Activated B cell treated with CpG ODN at 0.5 μM for 24 hours (primary cell): ENCODE data around the gene F13A1. TPM values are rescaled to one million over a fixed set of nuclear protein-coding genes. Genes with fewer than 3 reads are reported as not detected.
A peak's percentile ranks its signal among the peaks of the same experiment; 100 is the strongest.

Experiments used
- ATAC-seq: fragments of 200-7000 bp; cut with Tn5 transposase; one replicate; pipeline ENCODE4 v1.10.0; 2021; ENCODE audit warnings: low read depth, mild to moderate bottlenecking, moderate library complexity
- CTCF ChIA-PET: fragments of 350-600 bp; sonication (Branson Sonifier 250); formaldehyde crosslinking; loops from one replicate; lab custom pipeline; 2021; ENCODE audit warnings: antibody characterized with exemption; lab: Charles Lee
- POLR2A ChIA-PET: fragments of 350-600 bp; sonication (Branson Sonifier 250); formaldehyde crosslinking; loops from one replicate; lab custom pipeline; 2021; ENCODE audit warnings: antibody characterized with exemption; lab: Charles Lee
- DNase-seq: peaks from one replicate; pipeline ENCODE4 v3.0.0; 2022
- H3K27ac Mint-ChIP-seq: one replicate; pipeline ENCODE4 v1.8.0; 2020; ENCODE audit warnings: mixed read lengths
- H3K27me3 Mint-ChIP-seq: one replicate; pipeline ENCODE4 v1.8.0; 2021; ENCODE audit warnings: mixed read lengths
- H3K36me3 Mint-ChIP-seq: one replicate; pipeline ENCODE4 v1.8.0; 2021; ENCODE audit warnings: low read depth, mixed read lengths
- H3K4me1 Mint-ChIP-seq: one replicate; pipeline ENCODE4 v1.8.0; 2021; ENCODE audit warnings: mixed read lengths
- H3K4me3 Mint-ChIP-seq: one replicate; pipeline ENCODE4 v1.8.0; 2020; ENCODE audit warnings: mild to moderate bottlenecking, mixed read lengths
- H3K9me3 Mint-ChIP-seq: one replicate; pipeline ENCODE4 v1.8.0; 2020; ENCODE audit warnings: mixed read lengths
- CTCF ChIP-seq: fragments of 200-600 bp; IDR thresholded peaks from one replicate; pipeline ENCODE4 v1.8.0; 2022; ENCODE audit warnings: antibody characterized with exemption, mild to moderate bottlenecking
- intact Hi-C: fragments of 100-400 bp; cut with micrococcal nuclease; formaldehyde crosslinking; loops from one replicate; pipeline ENCODE4 v1.15.1; 2024
- total RNA-seq: library from RNA; stranded (reverse); gene quantifications from 2 replicates; pipeline ENCODE4 v1.2.3, GENCODE V29; 2022

F13A1 gene
- total RNA-seq, 1 donor from 2014 or later = 0.75 TPM

GRCh38 chr6:6350696-6351095 lies 30.2 kb upstream of the F13A1 start:
- DNase-seq (no peak), ATAC-seq (no peak)
- intact Hi-C loops = loop anchor here (2.0 kb wide), 1 partner anchor 16 kb away; no protein-coding TSS in a partner anchor
- CTCF ChIA-PET = no interaction called here
- H3K27me3 Mint-ChIP-seq = peaks cover 25% of the 10 kb centered on the region
- no peak for TF ChIP-seq CTCF
- no peak overlapping the region for H3K27ac Mint-ChIP-seq
- H3K36me3 Mint-ChIP-seq = no peaks in the 10 kb centered on the region
- no peak overlapping the region for H3K4me3 Mint-ChIP-seq
- no peaks in the 10 kb centered on the region for H3K4me1 Mint-ChIP-seq
- H3K9me3 Mint-ChIP-seq = no peaks in the 10 kb centered on the region
- POLR2A ChIA-PET = interaction anchor here (0.7 to 1.2 kb wide), 2 partner anchors 18 to 455 kb away, joined by 3 to 4 read pairs; no protein-coding TSS in a partner anchor

DNA sequence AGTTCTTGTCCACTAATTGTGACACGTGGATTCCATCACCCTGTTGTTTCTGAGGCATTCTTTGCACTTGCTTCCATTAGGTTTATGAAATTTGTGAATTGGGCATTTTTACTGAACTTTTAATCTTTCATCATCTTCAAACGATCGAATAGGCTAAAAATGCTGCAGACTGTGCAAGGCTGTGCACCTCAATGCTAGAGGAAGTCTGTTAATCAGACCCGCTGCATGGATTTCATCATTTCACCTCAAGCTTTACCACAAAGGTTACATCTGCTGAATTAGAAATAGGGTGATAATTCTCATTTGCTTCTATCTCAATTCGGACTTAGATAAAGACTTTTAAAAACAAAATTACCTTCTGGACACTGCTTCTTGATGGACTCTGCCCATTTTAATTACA lies 27.8 kb upstream of the F13A1 start:
- H3K4me1 Mint-ChIP-seq = no peaks in the 10 kb centered on the region
- ChIA-PET CTCF (no interaction called here), POLR2A (interaction anchor here (0.6 kb wide), 1 partner anchor 146 kb away, joined by 6 read pairs; no protein-coding TSS in a partner anchor)
- peaks cover 23% of the 10 kb centered on the region for H3K27me3 Mint-ChIP-seq
- no peak overlapping the region for H3K4me3 Mint-ChIP-seq
- no peaks in the 10 kb centered on the region for H3K36me3 Mint-ChIP-seq
- H3K27ac Mint-ChIP-seq = no peak overlapping the region
- no peak for TF ChIP-seq CTCF
- no peak for DNase-seq
- H3K9me3 Mint-ChIP-seq = no peaks in the 10 kb centered on the region
- ATAC-seq = no peak
- intact Hi-C loops = no loop called here

DNA sequence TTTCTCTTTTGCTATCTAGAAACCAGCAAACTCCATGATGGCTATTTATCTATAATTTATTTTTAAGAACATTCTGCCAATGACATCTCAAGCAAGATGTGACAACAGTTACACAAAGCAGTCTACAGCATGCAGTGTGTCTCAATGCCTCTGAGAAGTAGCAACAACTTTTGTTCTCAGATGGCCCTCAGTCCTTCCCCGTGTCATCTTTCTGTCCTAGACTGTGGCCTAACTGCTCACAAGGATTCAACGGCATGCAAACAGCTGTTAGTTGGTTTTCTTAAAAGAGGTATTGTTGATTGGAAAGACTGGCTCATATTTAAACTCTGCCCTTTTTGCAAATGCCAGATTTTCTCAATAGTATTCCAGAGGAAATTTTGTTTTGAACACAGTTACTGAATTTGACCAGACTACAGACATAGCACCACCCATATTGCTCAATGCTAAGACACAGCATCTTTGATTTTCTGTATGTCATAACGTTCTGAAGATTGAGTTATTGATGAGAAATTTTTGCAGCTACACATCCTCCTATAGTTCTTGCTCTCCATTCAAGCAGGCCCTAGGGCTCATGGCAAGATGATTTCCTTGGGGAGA lies 26.1 kb upstream of the F13A1 start:
- ChIA-PET CTCF (no interaction called here), POLR2A (no interaction called here)
- no peak for ATAC-seq
- peaks cover 17% of the 10 kb centered on the region for H3K27me3 Mint-ChIP-seq
- no peaks in the 10 kb centered on the region for H3K36me3 Mint-ChIP-seq
- H3K27ac Mint-ChIP-seq = no peak overlapping the region
- DNase-seq = no peak
- intact Hi-C loops = no loop called here
- no peak for TF ChIP-seq CTCF
- no peak overlapping the region for H3K4me3 Mint-ChIP-seq
- peaks cover 3% of the 10 kb centered on the region for H3K9me3 Mint-ChIP-seq
- H3K4me1 Mint-ChIP-seq = no peaks in the 10 kb centered on the region

GRCh38 chr6:6333501-6333900 lies 13.0 kb upstream of the F13A1 start:
- H3K4me3 Mint-ChIP-seq = no peak overlapping the region
- no peak for ATAC-seq
- no peaks in the 10 kb centered on the region for H3K9me3 Mint-ChIP-seq
- DNase-seq = no peak
- H3K4me1 Mint-ChIP-seq = peaks cover 48% of the 10 kb centered on the region
- H3K36me3 Mint-ChIP-seq = no peaks in the 10 kb centered on the region
- ChIA-PET CTCF (interaction anchor here (1.6 kb wide), 2 partner anchors 58 to 161 kb away, joined by 4 to 15 read pairs; no protein-coding TSS in a partner anchor), POLR2A (interaction anchor here (2.8 to 6.3 kb wide), 3 partner anchors 13 to 74 kb away, joined by 9 to 149 read pairs (median 50); partner anchors contain the start of gene F13A1)
- intact Hi-C loops = loop anchor here (5.0 to 10.0 kb wide), 3 partner anchors 159 to 1071 kb away; partner anchors contain the start of genes FARS2 and LYRM4
- H3K27me3 Mint-ChIP-seq = no peaks in the 10 kb centered on the region
- peak overlapping the region; percentile 100 for H3K27ac Mint-ChIP-seq
- TF ChIP-seq CTCF = no peak

DNA sequence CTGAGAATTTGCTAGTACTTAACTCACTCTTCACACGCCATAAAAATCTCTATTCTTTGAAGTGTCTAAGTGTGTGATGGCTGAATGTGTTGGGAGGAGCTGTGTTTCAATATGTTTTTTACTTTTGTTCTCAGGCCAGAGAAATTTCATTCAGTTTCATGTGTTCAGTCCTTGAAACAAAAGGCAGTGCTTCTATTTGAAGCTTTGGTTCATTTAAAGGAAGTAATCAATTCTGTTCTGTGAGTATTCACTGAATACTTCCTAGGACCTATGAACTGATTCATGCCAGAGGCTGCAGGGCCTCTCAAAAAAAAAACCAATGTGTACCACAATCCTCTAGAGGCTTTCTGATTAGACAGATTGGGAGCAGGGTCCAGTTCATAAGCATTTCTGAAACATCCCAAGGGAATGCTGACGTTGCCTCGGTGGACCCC lies 12.4 kb upstream of the F13A1 start:
- ATAC-seq = peak; percentile 9
- Mint-ChIP-seq H3K9me3 (no peaks in the 10 kb centered on the region), H3K4me3 (peak overlapping the region; percentile 81), H3K4me1 (peaks cover 48% of the 10 kb centered on the region), H3K27me3 (no peaks in the 10 kb centered on the region), H3K36me3 (no peaks in the 10 kb centered on the region), H3K27ac (peak overlapping the region; percentile 100)
- intact Hi-C loops = loop anchor here (1.0 to 10.0 kb wide), 4 partner anchors 58 to 1071 kb away; partner anchors contain the start of genes FARS2 and LYRM4
- no peak for DNase-seq
- TF ChIP-seq CTCF = no peak
- ChIA-PET POLR2A (interaction anchor here (0.7 to 6.3 kb wide), 16 partner anchors 11 to 1770 kb away, joined by 3 to 149 read pairs (median 4); partner anchors contain the start of genes EEF1E1, F13A1, LY86 and RREB1), CTCF (interaction anchor here (0.6 to 1.6 kb wide), 4 partner anchors 59 to 294 kb away, joined by 3 to 15 read pairs (median 4); no protein-coding TSS in a partner anchor)
